ENCODE results near the gene TEKT5. TPM values are rescaled to one million over a fixed set of nuclear protein-coding genes. Genes with fewer than 3 reads are reported as not detected.

The TEKT5 gene
- total RNA-seq, 3 donors from 2014 or later: not detected

DNA sequence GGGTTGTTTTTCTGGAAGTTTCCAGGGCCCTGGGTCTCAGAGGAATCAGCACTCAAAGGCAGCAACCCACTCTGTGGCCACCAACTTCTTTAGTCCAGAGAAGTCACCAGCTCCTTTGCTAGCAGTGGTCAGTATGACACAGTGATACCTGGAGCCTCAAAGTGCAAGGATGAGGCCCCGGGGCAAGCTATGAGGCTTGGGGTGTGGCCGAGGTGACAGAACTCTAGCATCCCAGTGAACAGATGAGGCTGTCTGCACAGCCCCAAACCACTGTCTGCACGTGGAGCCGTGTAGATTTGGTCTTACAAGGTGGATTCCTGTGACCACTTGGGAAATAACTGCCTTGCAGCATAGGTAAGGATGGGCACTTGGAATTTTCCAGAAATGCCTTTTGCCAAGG, 24.9 kb downstream of the TEKT5 start:
- no peak for TF ChIP-seq POLR2AphosphoS5 (IDR thresholded peaks at IDR 0.05)
- TF ChIP-seq, protein P1, sequence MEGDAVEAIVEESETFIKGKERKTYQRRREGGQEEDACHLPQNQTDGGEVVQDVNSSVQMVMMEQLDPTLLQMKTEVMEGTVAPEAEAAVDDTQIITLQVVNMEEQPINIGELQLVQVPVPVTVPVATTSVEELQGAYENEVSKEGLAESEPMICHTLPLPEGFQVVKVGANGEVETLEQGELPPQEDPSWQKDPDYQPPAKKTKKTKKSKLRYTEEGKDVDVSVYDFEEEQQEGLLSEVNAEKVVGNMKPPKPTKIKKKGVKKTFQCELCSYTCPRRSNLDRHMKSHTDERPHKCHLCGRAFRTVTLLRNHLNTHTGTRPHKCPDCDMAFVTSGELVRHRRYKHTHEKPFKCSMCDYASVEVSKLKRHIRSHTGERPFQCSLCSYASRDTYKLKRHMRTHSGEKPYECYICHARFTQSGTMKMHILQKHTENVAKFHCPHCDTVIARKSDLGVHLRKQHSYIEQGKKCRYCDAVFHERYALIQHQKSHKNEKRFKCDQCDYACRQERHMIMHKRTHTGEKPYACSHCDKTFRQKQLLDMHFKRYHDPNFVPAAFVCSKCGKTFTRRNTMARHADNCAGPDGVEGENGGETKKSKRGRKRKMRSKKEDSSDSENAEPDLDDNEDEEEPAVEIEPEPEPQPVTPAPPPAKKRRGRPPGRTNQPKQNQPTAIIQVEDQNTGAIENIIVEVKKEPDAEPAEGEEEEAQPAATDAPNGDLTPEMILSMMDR (IDR thresholded peaks at IDR 0.05): no peak
- TF ChIP-seq POLR2A (IDR thresholded peaks at IDR 0.05): no peak
- DNase-seq (ENCODE audit: low spot score in 2 of 2): no peak
- no peaks in the 10 kb centered on the region for H3K27me3 ChIP-seq
- no peaks in the 10 kb centered on the region for H3K9me3 ChIP-seq
- H3K4me1 ChIP-seq: no peaks in the 10 kb centered on the region
- intact Hi-C loops (cut with DNase I; ENCODE audit: low total_unique reads): no loop called here
- H3K27ac ChIP-seq: no peak overlapping the region
- H3K4me3 ChIP-seq: no peak overlapping the region
- no peaks in the 10 kb centered on the region for H3K36me3 ChIP-seq

DNA sequence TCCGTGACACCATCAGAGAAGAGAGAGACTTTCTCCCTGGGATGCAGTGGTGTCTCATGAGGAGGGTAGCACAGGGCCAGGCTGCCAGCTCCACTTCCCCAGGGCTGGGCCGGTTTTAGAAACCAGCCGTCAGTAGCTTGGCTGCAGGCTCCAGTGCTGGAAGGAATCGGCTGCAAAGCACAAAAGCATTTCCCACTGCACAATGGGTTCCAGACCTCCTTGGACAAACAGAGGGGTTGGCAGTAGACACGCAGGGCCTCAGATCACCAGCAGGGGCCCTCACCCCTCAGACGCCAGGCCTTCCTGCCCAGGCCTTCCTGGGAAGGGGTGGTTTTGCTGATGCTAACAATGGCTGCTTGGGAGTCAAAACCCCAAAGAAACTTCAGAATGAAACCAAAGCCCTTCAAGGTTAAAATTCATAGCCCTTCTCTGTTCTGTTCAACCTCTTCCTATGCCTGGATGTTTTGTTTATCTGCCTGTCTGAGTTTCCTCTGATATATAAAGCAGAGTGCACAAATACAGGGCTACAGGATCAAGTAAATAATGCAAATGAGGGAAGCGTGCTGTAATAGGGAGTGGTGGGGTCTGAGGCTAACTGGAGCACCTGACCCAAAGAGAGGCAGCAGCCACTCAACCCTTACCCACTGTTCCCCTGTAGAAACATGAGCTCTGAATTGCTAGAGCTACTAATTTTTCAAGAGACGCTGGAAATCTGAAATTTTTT, 26.2 kb downstream of the TEKT5 start:
- Histone ChIP-seq H3K27ac (no peak overlapping the region), H3K4me1 (no peaks in the 10 kb centered on the region), H3K27me3 (no peaks in the 10 kb centered on the region), H3K4me3 (no peak overlapping the region), H3K36me3 (no peaks in the 10 kb centered on the region), H3K9me3 (no peaks in the 10 kb centered on the region)
- TF ChIP-seq, protein P1 (IDR thresholded peaks at IDR 0.05): peak in 1 of 3 donors; percentile 17
- TF ChIP-seq POLR2AphosphoS5 (IDR thresholded peaks at IDR 0.05) (no peak), POLR2A (IDR thresholded peaks at IDR 0.05) (no peak)
- intact Hi-C loops (cut with DNase I; ENCODE audit: low total_unique reads): no loop called here
- no peak for DNase-seq (ENCODE audit: low spot score in 2 of 2)

- no peak for DNase-seq (ENCODE audit: low spot score in 2 of 2)
- no peaks in the 10 kb centered on the region for H3K4me1 ChIP-seq
- no peaks in the 10 kb centered on the region for H3K27me3 ChIP-seq
- TF ChIP-seq POLR2AphosphoS5 (IDR thresholded peaks at IDR 0.05) (no peak), POLR2A (IDR thresholded peaks at IDR 0.05) (no peak)
- TF ChIP-seq, protein P1 (IDR thresholded peaks at IDR 0.05): no peak
- no peak overlapping the region for H3K27ac ChIP-seq
- no peaks in the 10 kb centered on the region for H3K9me3 ChIP-seq
- intact Hi-C loops (cut with DNase I; ENCODE audit: low total_unique reads): no loop called here
- no peaks in the 10 kb centered on the region for H3K36me3 ChIP-seq
- H3K4me3 ChIP-seq: no peak overlapping the region
Measured at GRCh38 chr16:10667239-10667638, 27.5 kb downstream of the TEKT5 start.

GRCh38 chr16:10666291-10666690, 28.4 kb downstream of the TEKT5 start:
- Histone ChIP-seq H3K27me3 (no peaks in the 10 kb centered on the region), H3K36me3 (no peaks in the 10 kb centered on the region), H3K4me3 (no peak overlapping the region), H3K9me3 (no peaks in the 10 kb centered on the region), H3K27ac (no peak overlapping the region), H3K4me1 (no peaks in the 10 kb centered on the region)
- no peak for DNase-seq (ENCODE audit: low spot score in 2 of 2)
- intact Hi-C loops (cut with DNase I; ENCODE audit: low total_unique reads): no loop called here
- TF ChIP-seq, protein P1 (IDR thresholded peaks at IDR 0.05): no peak
- TF ChIP-seq POLR2A (IDR thresholded peaks at IDR 0.05) (no peak), POLR2AphosphoS5 (IDR thresholded peaks at IDR 0.05) (no peak)

- no peaks in the 10 kb centered on the region for H3K36me3 ChIP-seq
- intact Hi-C loops (cut with DNase I; ENCODE audit: low total_unique reads): no loop called here
- no peaks in the 10 kb centered on the region for H3K4me1 ChIP-seq
- DNase-seq (ENCODE audit: low spot score in 2 of 2): no peak
- TF ChIP-seq, protein P1 (IDR thresholded peaks at IDR 0.05): no peak
- TF ChIP-seq POLR2A (IDR thresholded peaks at IDR 0.05) (no peak), POLR2AphosphoS5 (IDR thresholded peaks at IDR 0.05) (no peak)
- H3K4me3 ChIP-seq: no peak overlapping the region
- no peaks in the 10 kb centered on the region for H3K27me3 ChIP-seq
- no peak overlapping the region for H3K27ac ChIP-seq
- no peaks in the 10 kb centered on the region for H3K9me3 ChIP-seq
Measured at GRCh38 chr16:10665166-10665565, 29.6 kb downstream of the TEKT5 start.

Data from breast epithelium (tissue), 4 donors.